ENCODE results near the gene PXDC1. TPM values are rescaled to one million over a fixed set of nuclear protein-coding genes. Genes with fewer than 3 reads are reported as not detected.
"Not testable (repeated sequence)": the region's sequence is repeated elsewhere in the genome, so short reads cannot be mapped to it uniquely, and the experiment has no call there.

The PXDC1 gene
- total and polyA plus RNA-seq, 4 donors = 21.0 to 53.8 (median 43.3) TPM

GRCh38 chr6:3758842-3759144, 7.3 kb upstream of the PXDC1 start:
- Histone ChIP-seq H3K4me1 (ENCODE audit: control insufficient read depth in 5 of 5, insufficient read depth in 5 of 5, low read length in 5 of 5) (peaks cover 0 to 2% (median 0%) of the 10 kb centered on the region in 5 donors), H3K9me3 (ENCODE audit: control insufficient read depth in 4 of 4, insufficient read depth in 3 of 4, low read length in 3 of 4) (no peaks in the 10 kb centered on the region), H3K27ac (ENCODE audit: low read depth in 1 of 2, low read length in 1 of 2) (no peak overlapping the region), H3K27me3 (ENCODE audit: control insufficient read depth in 3 of 3, insufficient read depth in 3 of 3, low read length in 2 of 3) (no peaks in the 10 kb centered on the region), H3K4me3 (no peak overlapping the region), H3K36me3 (ENCODE audit: control insufficient read depth in 4 of 4, insufficient read depth in 4 of 4, low read length in 4 of 4) (no peaks in the 10 kb centered on the region), H3K9ac (ENCODE audit: insufficient read depth in 1 of 2, low read length in 2 of 2) (no peak overlapping the region)
- WGBS, 2 donors = 81 to 93% methylated on average over 7 of the region's 7 CpGs
- TF ChIP-seq CTCF (IDR thresholded peaks at IDR 0.05; ENCODE audit: control extremely low read depth, extremely low read depth) = no peak
- DNase-seq = no peak
- no peak for ATAC-seq (ENCODE audit: insufficient read depth, low FRiP score)

DNA sequence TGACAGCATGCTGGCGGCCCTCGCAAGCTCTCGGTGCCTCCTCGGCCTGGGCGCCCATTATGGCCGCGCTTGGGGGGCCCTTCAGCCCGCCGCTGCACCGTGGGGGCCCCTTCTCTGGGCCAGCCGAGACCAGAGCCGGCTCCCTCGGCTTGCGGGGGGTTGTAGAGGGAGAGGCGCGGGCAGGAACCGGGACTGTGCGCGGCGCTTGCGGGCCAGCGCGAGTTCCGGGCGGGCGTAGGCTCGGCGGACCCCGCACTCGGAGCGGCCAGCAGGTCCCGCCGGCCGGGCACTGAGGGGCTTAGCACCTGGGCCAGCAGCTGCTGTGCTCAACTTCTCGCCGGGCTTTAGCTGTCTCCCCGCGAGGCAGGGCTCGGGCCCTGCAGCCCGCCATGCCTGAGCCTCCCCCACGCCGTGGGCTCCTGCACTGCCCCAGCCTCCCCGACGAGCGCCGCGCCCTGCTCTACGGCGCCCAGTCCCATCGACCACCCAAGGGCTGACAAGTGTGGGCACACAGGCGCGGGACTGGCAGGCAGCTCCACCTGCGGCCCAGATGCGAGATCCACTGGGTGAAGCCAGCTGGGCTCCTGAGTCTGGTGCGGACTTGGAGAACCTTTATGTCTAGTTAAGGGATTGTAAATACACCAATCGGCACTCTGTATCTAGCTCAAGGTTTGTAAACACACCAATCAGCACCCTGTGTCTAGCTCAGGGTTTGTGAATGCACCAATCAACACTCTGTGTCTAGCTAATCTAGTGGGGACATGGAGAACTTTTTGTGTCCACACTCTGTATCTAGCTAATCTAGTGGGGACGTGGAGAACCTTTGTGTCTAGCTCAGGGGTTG, 6.7 kb upstream of the PXDC1 start:
- not testable (repeated sequence) for DNase-seq; H3K9ac ChIP-seq (ENCODE audit: insufficient read depth in 1 of 2, low read length in 2 of 2); H3K9me3 ChIP-seq (ENCODE audit: control insufficient read depth in 4 of 4, insufficient read depth in 3 of 4, low read length in 3 of 4); H3K27me3 ChIP-seq (ENCODE audit: control insufficient read depth in 3 of 3, insufficient read depth in 3 of 3, low read length in 2 of 3); H3K4me1 ChIP-seq (ENCODE audit: control insufficient read depth in 5 of 5, insufficient read depth in 5 of 5, low read length in 5 of 5); H3K36me3 ChIP-seq (ENCODE audit: control insufficient read depth in 4 of 4, insufficient read depth in 4 of 4, low read length in 4 of 4); H3K27ac ChIP-seq (ENCODE audit: low read depth in 1 of 2, low read length in 1 of 2); ATAC-seq (ENCODE audit: insufficient read depth, low FRiP score); H3K4me3 ChIP-seq
- 97 to 99% methylated on average over 57 of the region's 57 CpGs for WGBS, 2 donors

GRCh38 chr6:3757241-3757641, 5.7 kb upstream of the PXDC1 start:
- DNase-seq (no peak), ATAC-seq (ENCODE audit: insufficient read depth, low FRiP score) (no peak)
- Histone ChIP-seq H3K27me3 (ENCODE audit: control insufficient read depth in 3 of 3, insufficient read depth in 3 of 3, low read length in 2 of 3) (no peaks in the 10 kb centered on the region), H3K4me3 (no peak overlapping the region), H3K4me1 (ENCODE audit: control insufficient read depth in 5 of 5, insufficient read depth in 5 of 5, low read length in 5 of 5) (peaks cover 0 to 6% (median 0%) of the 10 kb centered on the region in 5 donors), H3K27ac (ENCODE audit: low read depth in 1 of 2, low read length in 1 of 2) (no peak overlapping the region), H3K9ac (ENCODE audit: insufficient read depth in 1 of 2, low read length in 2 of 2) (no peak overlapping the region), H3K9me3 (ENCODE audit: control insufficient read depth in 4 of 4, insufficient read depth in 3 of 4, low read length in 3 of 4) (no peaks in the 10 kb centered on the region), H3K36me3 (ENCODE audit: control insufficient read depth in 4 of 4, insufficient read depth in 4 of 4, low read length in 4 of 4) (no peaks in the 10 kb centered on the region)
- WGBS, 2 donors = 97 to 98% methylated on average over 9 of the region's 9 CpGs
- TF ChIP-seq CTCF (IDR thresholded peaks at IDR 0.05; ENCODE audit: control extremely low read depth, extremely low read depth) = no peak

DNA sequence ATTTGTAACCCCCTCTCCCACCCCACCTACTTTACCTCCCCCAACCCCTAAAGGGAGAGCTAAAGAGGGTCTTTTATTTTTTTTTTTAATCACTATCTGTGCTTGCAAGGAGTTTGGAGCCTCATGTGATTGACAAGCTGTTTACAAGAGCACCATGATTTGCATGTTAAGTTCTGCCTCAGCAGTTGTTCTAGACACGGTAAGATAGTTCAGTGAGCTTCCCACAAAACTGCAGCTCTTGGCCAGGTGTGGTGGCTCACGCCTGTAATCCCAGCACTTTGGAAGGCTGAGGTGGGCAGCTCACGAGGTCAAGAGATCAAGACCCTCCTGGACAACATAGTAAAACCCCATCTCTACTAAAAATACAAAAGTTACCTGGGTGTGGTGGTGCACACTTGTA, 5.0 kb upstream of the PXDC1 start:
- ATAC-seq (ENCODE audit: insufficient read depth, low FRiP score) (no peak), DNase-seq (no peak)
- 80 to 84% methylated on average over 3 of the region's 3 CpGs for WGBS, 2 donors
- no peaks in the 10 kb centered on the region for H3K9me3 ChIP-seq (ENCODE audit: control insufficient read depth in 4 of 4, insufficient read depth in 3 of 4, low read length in 3 of 4)
- H3K4me1 ChIP-seq (ENCODE audit: control insufficient read depth in 5 of 5, insufficient read depth in 5 of 5, low read length in 5 of 5) = peaks cover 0 to 6% (median 0%) of the 10 kb centered on the region in 5 donors
- H3K36me3 ChIP-seq (ENCODE audit: control insufficient read depth in 4 of 4, insufficient read depth in 4 of 4, low read length in 4 of 4) = no peaks in the 10 kb centered on the region
- no peak overlapping the region for H3K27ac ChIP-seq (ENCODE audit: low read depth in 1 of 2, low read length in 1 of 2)
- H3K4me3 ChIP-seq = no peak overlapping the region
- no peak overlapping the region for H3K9ac ChIP-seq (ENCODE audit: insufficient read depth in 1 of 2, low read length in 2 of 2)
- no peak for TF ChIP-seq CTCF (IDR thresholded peaks at IDR 0.05; ENCODE audit: control extremely low read depth, extremely low read depth)
- no peaks in the 10 kb centered on the region for H3K27me3 ChIP-seq (ENCODE audit: control insufficient read depth in 3 of 3, insufficient read depth in 3 of 3, low read length in 2 of 3)

Data from lung (tissue), 12 donors.